K562 (cell line): ENCODE data around the gene UFC1. TPM values are rescaled to one million over a fixed set of nuclear protein-coding genes. Genes with fewer than 3 reads are reported as not detected.

ENCODE experiments used
- ATAC-seq: fragments of 200-7000 bp; cut with Tn5 transposase; 3 replicates; pipeline ENCODE4 v1.9.1; 2020; ENCODE audit warnings: moderate library complexity
- BruUV-seq: library from RNA; stranded (reverse); fragments of 400-500 nt; replicated peaks from 2 replicates; lab custom pipeline; 2021; lab: Mats Ljungman, UMichigan
- CTCF ChIA-PET: fragments of 300-600 bp; formaldehyde crosslinking; extraction: SDS; loops from one replicate; lab custom pipeline; 2021; ENCODE audit warnings: low intra/inter-chr PET ratio; lab: Yijun Ruan, JAX
- POLR2A ChIA-PET: fragments of 300-600, 350-650 bp; sonication (Branson Sonifier 250); formaldehyde crosslinking; extraction: SDS; loops from one replicate; lab custom pipeline; 2021; ENCODE audit warnings: antibody characterized with exemption, inconsistent platforms; lab: Yijun Ruan, JAX
- DNase-seq, 4 experiments: peaks; one replicate each; pipeline versions ENCODE4 v3.0.0 to v3.0.0-alpha.2; 2011 to 2018; ENCODE audit warnings: low spot score in 3 of 4, mixed read lengths in 3 of 4; ENCODE audit errors: extremely low read depth in 1 of 4
- FAIRE-seq: peaks from 2 replicates; lab custom pipeline; 2011; peaks lifted over from hg19 to GRCh38; lab: Jason Lieb, UNC
- H2AFZ ChIP-seq: 2 replicates; pipeline ENCODE4 v1.6.0; 2011; ENCODE audit warnings: low read depth, low read length, control low read depth, inconsistent platforms
- H3K27ac ChIP-seq: fragments of 200-600 bp; 3 replicates; pipeline ENCODE4 v1.8.0; 2011; ENCODE audit warnings: low read depth, mild to moderate bottlenecking, control low read depth, inconsistent platforms, low read length, moderate library complexity, mixed read lengths; ENCODE audit errors: extremely low read depth
- H3K27me3 ChIP-seq, 2 experiments: fragments of 300-600 bp in 1 of 2; 2 replicates in 1 of 2; 3 replicates in 1 of 2; pipeline versions ENCODE4 v1.6.0 to v1.8.0; 2011; ENCODE audit warnings: inconsistent platforms in 2 of 2, low read length in 2 of 2, mild to moderate bottlenecking in 1 of 2, mixed read lengths in 1 of 2, moderate library complexity in 1 of 2; ENCODE audit not compliant: control insufficient read depth in 2 of 2, insufficient read depth in 2 of 2
- H3K36me3 ChIP-seq: fragments of 300-600 bp; 3 replicates; pipeline ENCODE4 v1.8.0; 2011; ENCODE audit warnings: mild to moderate bottlenecking, low read length, inconsistent platforms; ENCODE audit not compliant: control insufficient read depth, insufficient read depth
- H3K4me1 ChIP-seq, 2 experiments: fragments of 200-600 bp in 1 of 2; replicated peaks in 1 of 2; 2 replicates in 1 of 2; 3 replicates in 1 of 2; pipeline versions ENCODE4 v1.5.1 to v1.8.0; 2011; ENCODE audit warnings: inconsistent platforms in 2 of 2, low read length in 2 of 2, mild to moderate bottlenecking in 1 of 2, mixed read lengths in 1 of 2, moderate library complexity in 1 of 2; ENCODE audit not compliant: control insufficient read depth in 2 of 2, insufficient read depth in 2 of 2
- H3K4me2 ChIP-seq: 2 replicates; pipeline ENCODE4 v1.6.1; 2011; ENCODE audit warnings: low read length, control low read depth, inconsistent platforms, mixed read lengths; ENCODE audit not compliant: insufficient read depth
- H3K4me3 ChIP-seq: fragments of 200-600 bp; sonication (generic), shearing (Covaris generic); 2 replicates; pipeline ENCODE4 v1.5.1; 2016; ENCODE audit warnings: control low read depth, inconsistent platforms
- H3K79me2 ChIP-seq: fragments of 200-600 bp; 3 replicates; pipeline ENCODE4 v1.8.0; 2011; ENCODE audit warnings: low read length, inconsistent platforms; ENCODE audit not compliant: control insufficient read depth, insufficient read depth
- H3K9ac ChIP-seq, 2 experiments: 2 replicates each; pipeline versions ENCODE4 v1.6.0 to v1.6.1; 2011; ENCODE audit warnings: low read depth in 2 of 2, low read length in 2 of 2, control low read depth in 1 of 2, inconsistent platforms in 1 of 2, mild to moderate bottlenecking in 1 of 2, mixed read lengths in 1 of 2; ENCODE audit not compliant: insufficient read depth in 1 of 2
- H3K9me1 ChIP-seq: one replicate; pipeline ENCODE4 v1.6.0; 2011; ENCODE audit warnings: inconsistent platforms, mild to moderate bottlenecking, low read length, moderate library complexity; ENCODE audit not compliant: control insufficient read depth, insufficient read depth
- H3K9me3 ChIP-seq: replicated peaks from 2 replicates; pipeline ENCODE4 v1.5.1; 2011; ENCODE audit warnings: low read depth, low read length, inconsistent platforms; ENCODE audit not compliant: control insufficient read depth, insufficient read depth
- H4K20me1 ChIP-seq: replicated peaks from 2 replicates; pipeline ENCODE4 v1.6.1; 2011; ENCODE audit warnings: low read length, inconsistent platforms, mixed read lengths; ENCODE audit not compliant: control insufficient read depth, insufficient read depth
- FOS ChIP-seq: IDR thresholded peaks from 3 replicates; pipeline ENCODE4 v1.6.1; 2011; ENCODE audit not compliant: insufficient read length; ENCODE audit errors: extremely low read depth
- FOXP4 ChIP-seq: sonication (generic); formaldehyde crosslinking; IDR thresholded peaks from 2 replicates; pipeline ENCODE4 v1.8.0; 2022; ENCODE audit warnings: mild to moderate bottlenecking, missing genetic modification reagents, borderline replicate concordance
- HIVEP1 ChIP-seq: fragments of 250-450 bp; sonication (Bioruptor Pico); IDR thresholded peaks from 2 replicates; pipeline ENCODE4 v1.4.0; 2020; ENCODE audit warnings: mild to moderate bottlenecking
- MAFK ChIP-seq: IDR thresholded peaks from 2 replicates; pipeline ENCODE4 v1.6.1; 2011; ENCODE audit warnings: low read length, improper control_type of control experiment
- MCM7 ChIP-seq, 2 experiments: fragments of 450-650 bp; IDR thresholded peaks; 2 replicates each; pipeline ENCODE4 v1.6.1; 2016 to 2018
- NFIC ChIP-seq: fragments of 450-650 bp; IDR thresholded peaks from 2 replicates; pipeline ENCODE4 v1.6.1; 2017; ENCODE audit warnings: mild to moderate bottlenecking, inconsistent platforms
- RBFOX2 ChIP-seq: fragments of 200-400 bp; formaldehyde crosslinking; IDR thresholded peaks from 2 replicates; pipeline ENCODE4 v1.6.1; 2017; ENCODE audit warnings: low read depth, mild to moderate bottlenecking, low read length, moderate library complexity
- TCF7 ChIP-seq: sonication (generic); IDR thresholded peaks from 2 replicates; pipeline ENCODE4 v1.6.1; 2016; ENCODE audit warnings: antibody characterized with exemption, borderline replicate concordance
- TSC22D4 ChIP-seq: fragments of 450-650 bp; IDR thresholded peaks from 2 replicates; pipeline ENCODE4 v1.6.1; 2016; ENCODE audit warnings: missing genetic modification characterization, missing biosample characterization, control low read depth
- ZBED1 ChIP-seq: IDR thresholded peaks from 2 replicates; pipeline ENCODE4 v1.6.1; 2014
- ZBTB8A ChIP-seq: fragments of 450-650 bp; IDR thresholded peaks from 2 replicates; pipeline ENCODE4 v1.6.1; 2018; ENCODE audit warnings: mild to moderate bottlenecking, moderate library complexity; ENCODE audit not compliant: partially characterized antibody
- ZNF609 ChIP-seq: sonication (generic); formaldehyde crosslinking; IDR thresholded peaks from 2 replicates; pipeline ENCODE4 v1.8.1; 2023; ENCODE audit warnings: missing genetic modification reagents, mild to moderate bottlenecking, borderline replicate concordance
- WGBS: fragments of 100-300 bp; shearing (Covaris generic); methylation state at CpG from one replicate; pipeline ENCODE4 v1.1.6; 2016; ENCODE audit warnings: low coverage, mixed read lengths; ENCODE audit not compliant: insufficient coverage; ENCODE audit errors: missing lambda C conversion rate; 5-methylcytosine and 5-hydroxymethylcytosine counted together
- in situ Hi-C: fragments of 300-500 bp; cut with MboI; formaldehyde crosslinking; loops from 4 replicates; pipeline ENCODE4 v1.15.0; 2018; ENCODE audit warnings: inconsistent platforms, mixed read lengths
- intact Hi-C: fragments of 100-400 bp; cut with micrococcal nuclease; formaldehyde crosslinking; loops from 2 replicates; pipeline ENCODE4 v1.14.2; 2022
- polyA plus RNA-seq, 8 experiments: library from polyadenylated mRNA; depleted of rRNA in 4 of 8; stranded (reverse) in 5 of 8; unstranded in 3 of 8; fragments of >200 nt; fragmentation: Nextera tagmentation in 2 of 8; fragmentation: Illumina TruSeq in 1 of 8; extraction: Ambion mirVana in 2 of 8; extraction: Trizol in 1 of 8; gene quantifications; 2 replicates each; pipeline versions ENCODE4 v1.2.1 to v1.2.3, GENCODE V29; 2011 to 2014; ENCODE audit warnings: inconsistent platforms in 1 of 8, missing spikeins in 1 of 8
- total RNA-seq, 7 experiments: library from RNA; depleted of rRNA in 6 of 7; stranded (reverse); fragments of >200 nt in 6 of 7; fragmentation: Illumina TruSeq in 2 of 7; extraction: Trizol in 2 of 7; gene quantifications; 2 replicates each; pipeline versions ENCODE4 v1.2.1 to v1.2.3, GENCODE V29; 2011 to 2021; ENCODE audit warnings: low replicate concordance in 1 of 7

The UFC1 gene
- total and polyA plus RNA-seq, 9 of the 15 experiments (the other 6 are each of a cell fraction or from before 2014, with no cell fraction given): 92.8 to 220 (median 161) TPM

- no peaks in the 10 kb centered on the region for H3K9me3 ChIP-seq
- CTCF ChIA-PET: no interaction called here
- no peaks in the 10 kb centered on the region for H3K27me3 ChIP-seq
- H2AFZ ChIP-seq: peak overlapping the region; percentile 97
- peak overlapping the region; percentile 99 for H3K27ac ChIP-seq
- BruUV-seq: TSS peak; percentile 63
- no peak for ATAC-seq
- no peak overlapping the region for H3K4me3 ChIP-seq
- 60% methylated on average over 14 of the region's 20 CpGs for WGBS
- peak overlapping the region; percentile 59 for H3K4me2 ChIP-seq
- in situ Hi-C loops: no loop called here
- H3K9ac ChIP-seq: peak overlapping the region; percentile 83 to 85; a peak in 3 of 4 replicates
- TF ChIP-seq ZNF609 (CRISPR knock-in tag): no peak
- no peak for TF ChIP-seq ZBED1
- TF ChIP-seq HIVEP1 (CRISPR knock-in tag): no peak
- TF ChIP-seq FOS: no peak
- peak; percentile 57; the same call in 1 of the 2 replicates for TF ChIP-seq RBFOX2
- TF ChIP-seq MAFK: no peak
- TF ChIP-seq ZBTB8A: no peak
- peak; percentile 90 for TF ChIP-seq NFIC
- TF ChIP-seq TSC22D4 (tag): no peak
- no peak for TF ChIP-seq TCF7
- no peak for TF ChIP-seq FOXP4 (CRISPR knock-in tag)
- TF ChIP-seq MCM7 (IDR thresholded peaks at IDR 0.05): no peak
- H4K20me1 ChIP-seq: no peaks in the 10 kb centered on the region
- peak in 1 of 4 experiments; percentile 56 for DNase-seq
- POLR2A ChIA-PET: interaction anchor here (0.6 to 1.2 kb wide), 6 partner anchors 12 to 191 kb away, joined by 3 to 5 read pairs (median 3); partner anchors contain the start of genes DEDD and PPOX
- intact Hi-C loops: no loop called here
- H3K79me2 ChIP-seq: peaks cover 14% of the 10 kb centered on the region
- peak; percentile 35 for FAIRE-seq
- H3K36me3 ChIP-seq: peaks cover 2% of the 10 kb centered on the region; the same call in 1 of the 3 replicates
- no peaks in the 10 kb centered on the region for H3K9me1 ChIP-seq
- H3K4me1 ChIP-seq: peaks cover 56 to 61% of the 10 kb centered on the region in 2 experiments
Measured at GRCh38 chr1:161198194-161198896, 44.6 kb downstream of the UFC1 start.
